MM.1S (cell line): ENCODE measurements around the gene LRMDA.
"Not testable (repeated sequence)": the region's sequence is repeated elsewhere in the genome, so short reads cannot be mapped to it uniquely, and the experiment has no call there.

Experiments used
- EZH2 ChIP-seq: fragments of 300-600 bp; sonication (generic); optimal IDR thresholded peaks from 2 replicates; pipeline ENCODE3; 2017; ENCODE audit warnings: low read depth, mild to moderate bottlenecking, antibody characterized with exemption, low read length, mixed read lengths
- EZH2phosphoT487 ChIP-seq: fragments of 300-600 bp; sonication (generic); IDR thresholded peaks from 2 replicates; pipeline ENCODE4 v1.6.1; 2018; ENCODE audit warnings: antibody characterized with exemption, low read length
- TF ChIP-seq, protein P1 (sequence below): fragments of 300-600 bp; sonication (generic); IDR thresholded peaks from 2 replicates; pipeline ENCODE4 v1.5.1; 2016; ENCODE audit warnings: antibody characterized with exemption, low read length, mixed read lengths

DNA sequence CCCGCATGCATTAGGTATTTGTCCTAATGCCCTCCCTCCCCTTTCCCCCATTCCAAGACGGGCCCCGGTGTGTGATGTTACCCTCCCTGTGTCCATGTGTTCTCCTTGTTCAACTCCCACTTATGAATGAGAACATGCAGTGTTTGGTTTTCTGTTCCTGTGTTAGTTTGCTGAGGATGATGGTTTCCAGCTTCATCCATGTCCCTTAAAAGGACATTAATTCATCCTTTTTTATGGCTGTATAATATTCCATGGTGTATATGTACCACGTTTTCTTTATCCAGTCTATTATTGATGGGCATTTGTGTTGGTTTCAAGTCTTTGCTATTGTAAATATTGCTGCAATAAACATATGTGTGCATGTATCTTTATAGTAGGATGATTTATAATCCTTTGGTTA is 335.3 kb downstream of the LRMDA start:
- TF ChIP-seq EZH2, EZH2phosphoT487: not testable (repeated sequence)
- TF ChIP-seq, protein P1, sequence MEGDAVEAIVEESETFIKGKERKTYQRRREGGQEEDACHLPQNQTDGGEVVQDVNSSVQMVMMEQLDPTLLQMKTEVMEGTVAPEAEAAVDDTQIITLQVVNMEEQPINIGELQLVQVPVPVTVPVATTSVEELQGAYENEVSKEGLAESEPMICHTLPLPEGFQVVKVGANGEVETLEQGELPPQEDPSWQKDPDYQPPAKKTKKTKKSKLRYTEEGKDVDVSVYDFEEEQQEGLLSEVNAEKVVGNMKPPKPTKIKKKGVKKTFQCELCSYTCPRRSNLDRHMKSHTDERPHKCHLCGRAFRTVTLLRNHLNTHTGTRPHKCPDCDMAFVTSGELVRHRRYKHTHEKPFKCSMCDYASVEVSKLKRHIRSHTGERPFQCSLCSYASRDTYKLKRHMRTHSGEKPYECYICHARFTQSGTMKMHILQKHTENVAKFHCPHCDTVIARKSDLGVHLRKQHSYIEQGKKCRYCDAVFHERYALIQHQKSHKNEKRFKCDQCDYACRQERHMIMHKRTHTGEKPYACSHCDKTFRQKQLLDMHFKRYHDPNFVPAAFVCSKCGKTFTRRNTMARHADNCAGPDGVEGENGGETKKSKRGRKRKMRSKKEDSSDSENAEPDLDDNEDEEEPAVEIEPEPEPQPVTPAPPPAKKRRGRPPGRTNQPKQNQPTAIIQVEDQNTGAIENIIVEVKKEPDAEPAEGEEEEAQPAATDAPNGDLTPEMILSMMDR: not testable (repeated sequence)
